PC-3 (cell line): Measurements from ENCODE around the gene RNF144B.

ENCODE experiments used
- CTCF ChIP-seq: fragments of 300-600 bp; sonication (generic); conservative IDR thresholded peaks from 2 replicates; pipeline ENCODE4 v1.5.1; 2017; ENCODE audit warnings: antibody characterized with exemption, low read depth, mild to moderate bottlenecking, low read length
- EZH2 ChIP-seq: fragments of 300-600 bp; sonication (generic); IDR thresholded peaks from one replicate; pipeline ENCODE4 v1.6.1; 2017; ENCODE audit warnings: antibody characterized with exemption, mild to moderate bottlenecking, low read length; ENCODE audit not compliant: unreplicated experiment
- EZH2phosphoT487 ChIP-seq: fragments of 300-600 bp; sonication (generic); IDR thresholded peaks from 2 replicates; pipeline ENCODE4 v1.6.1; 2018; ENCODE audit warnings: mild to moderate bottlenecking, antibody characterized with exemption, low read length, borderline replicate concordance

- no peak for TF ChIP-seq EZH2phosphoT487
- no peak for TF ChIP-seq CTCF
- TF ChIP-seq EZH2 = no peak
Observed at GRCh38 chr6:18492972-18493371, 105.8 kb downstream of the RNF144B start.
